Measurements from ENCODE around the gene CATSPER1.

CATSPER1 gene

DNA sequence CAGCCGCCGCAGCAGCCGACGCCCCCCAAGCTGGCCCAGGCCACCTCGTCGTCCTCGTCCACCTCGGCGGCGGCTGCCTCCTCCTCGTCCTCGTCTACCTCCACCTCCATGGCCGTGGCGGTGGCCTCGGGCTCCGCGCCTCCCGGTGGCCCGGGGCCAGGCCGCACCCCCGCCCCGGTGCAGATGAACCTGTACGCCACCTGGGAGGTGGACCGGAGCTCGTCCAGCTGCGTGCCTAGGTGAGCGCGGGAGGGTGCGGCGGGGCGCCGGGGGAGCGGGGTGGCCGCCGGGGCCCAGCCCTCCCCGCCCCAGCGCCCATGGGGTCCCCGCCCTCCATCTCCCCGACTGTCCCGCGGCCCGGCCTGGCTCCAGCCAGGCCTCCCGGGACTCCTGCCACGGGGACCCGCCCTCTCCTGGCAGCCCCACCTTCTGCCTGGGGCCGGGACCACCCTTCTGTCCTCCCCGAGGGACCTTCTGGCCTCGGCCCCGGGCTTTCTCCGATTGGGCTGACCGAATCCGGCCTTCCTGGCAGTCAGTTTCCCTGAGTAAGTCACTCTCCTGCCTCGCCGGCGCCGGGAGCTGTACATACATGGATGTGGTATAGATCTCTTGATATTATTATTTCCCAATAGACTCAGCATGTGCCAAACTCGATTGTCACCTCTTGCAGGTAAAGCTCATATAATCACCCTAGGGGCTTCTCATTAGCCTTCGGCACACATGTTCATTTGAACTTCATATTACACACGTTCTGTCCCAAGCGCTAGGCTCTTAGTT lies 44.5 kb upstream of the CATSPER1 start:
- H3K4me3 ChIP-seq (replicated peaks; ENCODE audit: low read depth, low read length): peak overlapping the region; percentile 77
- TF ChIP-seq, protein P1, sequence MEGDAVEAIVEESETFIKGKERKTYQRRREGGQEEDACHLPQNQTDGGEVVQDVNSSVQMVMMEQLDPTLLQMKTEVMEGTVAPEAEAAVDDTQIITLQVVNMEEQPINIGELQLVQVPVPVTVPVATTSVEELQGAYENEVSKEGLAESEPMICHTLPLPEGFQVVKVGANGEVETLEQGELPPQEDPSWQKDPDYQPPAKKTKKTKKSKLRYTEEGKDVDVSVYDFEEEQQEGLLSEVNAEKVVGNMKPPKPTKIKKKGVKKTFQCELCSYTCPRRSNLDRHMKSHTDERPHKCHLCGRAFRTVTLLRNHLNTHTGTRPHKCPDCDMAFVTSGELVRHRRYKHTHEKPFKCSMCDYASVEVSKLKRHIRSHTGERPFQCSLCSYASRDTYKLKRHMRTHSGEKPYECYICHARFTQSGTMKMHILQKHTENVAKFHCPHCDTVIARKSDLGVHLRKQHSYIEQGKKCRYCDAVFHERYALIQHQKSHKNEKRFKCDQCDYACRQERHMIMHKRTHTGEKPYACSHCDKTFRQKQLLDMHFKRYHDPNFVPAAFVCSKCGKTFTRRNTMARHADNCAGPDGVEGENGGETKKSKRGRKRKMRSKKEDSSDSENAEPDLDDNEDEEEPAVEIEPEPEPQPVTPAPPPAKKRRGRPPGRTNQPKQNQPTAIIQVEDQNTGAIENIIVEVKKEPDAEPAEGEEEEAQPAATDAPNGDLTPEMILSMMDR (IDR thresholded peaks at IDR 0.05; ENCODE audit: low read length, missing control alignments): no peak
- DNase-seq (ENCODE audit: low read depth): peak; percentile 50

DNA sequence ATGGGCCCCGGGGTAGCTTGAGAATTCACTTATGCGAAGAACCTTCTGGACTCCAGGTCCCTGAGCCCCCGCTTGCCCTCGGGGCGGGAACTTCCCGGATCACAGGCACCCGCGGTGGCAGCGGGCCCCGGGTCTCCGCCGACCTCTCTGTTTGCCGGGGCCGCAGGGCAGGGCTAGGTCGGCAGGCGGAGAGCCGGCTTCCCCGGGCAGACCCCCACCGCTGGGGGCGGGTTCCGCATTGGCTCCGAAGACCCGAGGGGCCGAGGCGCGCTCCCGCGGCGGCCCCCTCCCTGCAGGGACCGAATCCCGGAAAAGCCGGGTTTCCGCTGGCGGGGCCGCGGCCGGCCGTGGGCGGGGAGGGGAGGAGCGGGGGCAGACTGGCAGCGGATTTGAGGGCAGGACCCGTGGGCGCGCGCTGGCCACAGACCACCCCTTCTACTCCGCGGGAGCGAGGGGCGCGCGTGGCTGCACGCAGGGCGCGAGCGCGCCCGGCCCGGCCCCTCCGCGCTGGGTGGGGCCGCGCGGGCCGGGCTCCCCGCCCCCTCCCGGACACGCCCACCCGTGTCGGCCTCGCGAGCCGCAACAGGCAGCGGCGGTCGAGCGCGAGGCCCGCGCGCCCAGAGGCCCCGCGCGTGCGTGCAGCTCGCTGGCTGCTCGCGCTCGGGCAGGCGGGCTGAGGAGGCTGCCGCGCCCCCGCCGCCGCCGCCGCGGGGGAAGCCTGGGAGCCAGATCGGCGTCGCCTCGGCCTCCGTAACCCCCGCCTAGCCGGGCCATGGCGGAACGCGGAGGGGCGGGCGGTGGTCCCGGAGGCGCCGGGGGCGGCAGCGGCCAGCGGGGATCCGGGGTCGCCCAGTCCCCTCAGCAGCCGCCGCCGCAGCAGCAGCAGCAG lies 43.7 kb upstream of the CATSPER1 start, which contains the start of gene PACS1:
TSS of gene PACS1 (plus strand) at position 558 of the 889 bp plus-strand sequence. CDS start at position 773, 215 bp downstream.
- H3K4me3 ChIP-seq (replicated peaks; ENCODE audit: low read depth, low read length): peak within 1 kb of the TSS; percentile 77
- TF ChIP-seq, protein P1 (IDR thresholded peaks at IDR 0.05; ENCODE audit: low read length, missing control alignments): no peak
- peak; percentile 88 for DNase-seq (ENCODE audit: low read depth)

DNA sequence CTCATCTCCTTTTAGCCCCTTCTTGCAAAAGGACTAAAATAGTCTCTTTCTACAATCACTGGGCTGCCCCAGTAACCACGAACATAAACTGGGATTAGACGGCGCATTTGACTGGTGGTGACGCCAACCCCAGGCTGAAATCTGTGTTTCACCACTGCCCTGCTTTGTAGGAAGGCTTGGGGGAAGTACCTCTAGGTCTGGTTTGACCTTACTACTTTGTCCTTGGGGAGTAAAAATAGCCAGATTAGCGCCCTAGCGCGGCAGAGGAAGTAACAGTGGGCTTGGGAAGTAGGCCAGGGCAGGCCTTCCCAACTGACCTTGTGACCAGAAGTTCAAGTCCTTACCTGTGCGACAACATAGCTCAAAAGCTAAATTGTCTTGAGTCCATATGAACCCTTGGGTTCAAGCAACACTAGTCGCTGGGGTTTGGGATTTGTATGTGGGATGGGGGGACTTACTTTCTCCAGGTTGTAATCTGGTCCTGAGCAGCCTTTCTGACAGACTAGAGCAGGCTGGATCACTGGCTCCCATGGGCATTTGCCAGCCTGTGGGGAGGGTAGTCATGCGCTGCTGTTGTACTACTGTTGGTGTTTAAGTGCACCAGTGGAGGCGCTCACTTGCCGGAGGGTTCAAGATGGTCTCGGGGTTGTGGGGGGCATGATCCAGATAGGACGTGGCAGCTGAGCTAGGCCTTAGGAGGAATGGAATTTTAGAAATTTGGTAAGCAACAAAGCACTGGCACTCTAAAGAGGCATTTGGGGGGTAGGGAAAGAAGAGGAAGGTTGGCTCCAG lies 42.8 kb upstream of the CATSPER1 start:
- peak overlapping the region; percentile 44 for H3K4me3 ChIP-seq (replicated peaks; ENCODE audit: low read depth, low read length)
- DNase-seq (ENCODE audit: low read depth): peak; percentile 56
- TF ChIP-seq, protein P1 (IDR thresholded peaks at IDR 0.05; ENCODE audit: low read length, missing control alignments): peak; percentile 8

DNA sequence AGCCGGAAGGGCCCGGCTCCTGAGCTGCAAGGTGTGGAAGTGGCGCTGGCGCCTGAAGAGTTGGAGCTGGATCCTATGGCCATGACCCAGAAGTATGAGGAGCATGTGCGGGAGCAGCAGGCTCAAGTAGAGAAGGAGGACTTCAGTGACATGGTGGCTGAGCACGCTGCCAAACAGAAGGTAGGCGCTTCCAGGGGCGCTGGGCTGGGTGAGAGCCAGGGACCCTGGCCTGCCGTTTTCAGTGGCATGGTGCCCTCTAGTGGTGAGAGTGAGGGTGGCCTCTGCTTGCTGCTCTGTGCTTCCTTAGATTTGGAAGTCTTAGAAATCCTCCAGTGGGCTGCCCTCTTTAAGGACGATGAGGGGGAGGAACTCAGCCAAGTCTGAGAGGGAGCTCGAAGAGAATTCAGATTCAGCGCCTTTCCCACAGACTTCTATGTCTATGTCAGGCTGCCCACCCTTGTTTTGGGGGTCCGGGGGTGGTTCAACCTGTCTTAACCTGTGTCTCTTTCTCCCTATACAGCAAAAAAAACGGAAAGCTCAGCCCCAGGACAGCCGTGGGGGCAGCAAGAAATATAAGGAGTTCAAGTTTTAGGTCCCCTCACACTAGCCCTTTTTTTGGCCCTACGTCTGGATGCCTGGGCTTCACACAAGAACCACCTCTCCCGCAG lies 42.0 kb upstream of the CATSPER1 start:
- TF ChIP-seq, protein P1 (IDR thresholded peaks at IDR 0.05; ENCODE audit: low read length, missing control alignments): peak; percentile 93

DNA sequence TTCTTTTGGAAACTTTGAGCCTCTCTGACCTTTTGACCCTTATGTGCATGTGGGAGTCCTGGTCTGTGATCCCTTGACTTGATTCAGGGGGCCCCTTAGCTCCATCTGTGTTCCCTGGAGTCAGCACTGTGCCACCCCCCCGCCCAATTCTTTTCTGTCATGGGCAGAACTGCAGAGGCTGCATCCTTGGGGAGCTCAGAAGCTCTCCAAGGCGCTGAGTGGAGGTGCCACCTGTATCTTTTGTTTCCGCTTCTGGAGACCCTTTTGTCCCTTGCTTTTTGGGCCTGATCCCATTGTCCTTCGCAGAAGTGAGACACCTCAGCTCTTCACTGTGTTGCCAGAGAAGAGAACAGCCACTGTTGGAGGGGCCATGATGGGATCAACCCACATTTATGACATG lies 41.4 kb upstream of the CATSPER1 start:
- TF ChIP-seq, protein P1 (IDR thresholded peaks at IDR 0.05; ENCODE audit: low read length, missing control alignments): no peak
- no peak overlapping the region for H3K4me3 ChIP-seq (replicated peaks; ENCODE audit: low read depth, low read length)
- no peak for DNase-seq (ENCODE audit: low read depth)

More for the DNA sequence above, 42.0 kb upstream of the CATSPER1 start:
- H3K4me3 ChIP-seq (replicated peaks; ENCODE audit: low read depth, low read length): no peak overlapping the region
- DNase-seq (ENCODE audit: low read depth): peak; percentile 83

DNA sequence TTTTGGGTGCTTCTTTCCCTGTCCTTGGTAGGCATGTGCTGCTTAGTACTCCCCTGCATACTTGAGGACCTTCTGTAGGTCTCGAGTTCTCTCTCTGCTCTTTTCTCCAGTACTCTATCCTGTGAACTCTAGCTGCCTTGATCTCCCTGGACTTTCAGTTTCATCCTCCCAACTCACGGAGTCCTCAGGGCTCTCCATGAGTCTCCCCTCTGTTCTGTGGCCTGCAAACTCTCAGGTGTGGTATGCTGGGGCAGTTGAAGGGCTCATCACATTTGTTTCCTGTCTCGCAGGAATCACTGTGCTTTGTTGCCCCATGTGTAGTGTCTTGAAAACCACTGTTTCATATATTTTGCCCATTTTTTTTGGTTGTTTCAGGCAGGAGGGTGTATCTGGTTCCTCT lies 40.5 kb upstream of the CATSPER1 start:
- TF ChIP-seq, protein P1 (IDR thresholded peaks at IDR 0.05; ENCODE audit: low read length, missing control alignments): no peak
- DNase-seq (ENCODE audit: low read depth): no peak
- no peak overlapping the region for H3K4me3 ChIP-seq (replicated peaks; ENCODE audit: low read depth, low read length)
